SK-N-SH (cell line): ENCODE measurements around the gene AP1S1. TPM values are rescaled to one million over a fixed set of nuclear protein-coding genes. Genes with fewer than 3 reads are reported as not detected.
A peak's percentile ranks its signal among the peaks of the same experiment; 100 is the strongest.

Experiments used
- CTCF ChIA-PET: fragments of 300-600, 350-600 bp; formaldehyde crosslinking; extraction: SDS; loops from one replicate; lab custom pipeline; 2021; lab: Yijun Ruan, JAX
- POLR2A ChIA-PET: fragments of 350-600 bp; sonication (Branson Sonifier 250); formaldehyde crosslinking; extraction: SDS; loops from one replicate; lab custom pipeline; 2020; ENCODE audit warnings: antibody characterized with exemption, inconsistent platforms; lab: Yijun Ruan, JAX
- DNase-seq: peaks from one replicate; pipeline ENCODE4 v3.0.0; 2012
- H2AFZ ChIP-seq: fragments of 200-600 bp; sonication (generic); 2 replicates; pipeline ENCODE4 v1.8.1; 2016; ENCODE audit warnings: antibody characterized with exemption, mild to moderate bottlenecking, low read depth
- H3F3A ChIP-seq: fragments of 200-600 bp; sonication (generic); replicated peaks from 2 replicates; pipeline ENCODE3; 2016; ENCODE audit warnings: antibody characterized with exemption, mild to moderate bottlenecking; ENCODE audit not compliant: insufficient read depth
- H3K27ac ChIP-seq, 2 experiments: fragments of 200-500 bp in 1 of 2; fragments of 200-600 bp in 1 of 2; sonication (Bioruptor generic) in 1 of 2; sonication (generic), shearing (Covaris generic) in 1 of 2; 2 replicates each; pipeline versions ENCODE4 v1.5.1 to v1.6.1; 2014 to 2016; ENCODE audit warnings: low read depth in 2 of 2, inconsistent platforms in 1 of 2, low read length in 1 of 2, mild to moderate bottlenecking in 1 of 2, mixed read lengths in 1 of 2
- H3K27me3 ChIP-seq: fragments of 200-600 bp; sonication (generic), shearing (Covaris generic); 2 replicates; pipeline ENCODE4 v1.6.1; 2016; ENCODE audit warnings: mixed run types; ENCODE audit not compliant: insufficient read depth
- H3K36me3 ChIP-seq, 2 experiments: fragments of 200-500 bp in 1 of 2; fragments of 200-600 bp in 1 of 2; sonication (Bioruptor generic) in 1 of 2; sonication (generic) in 1 of 2; replicated peaks in 1 of 2; 2 replicates each; pipeline versions ENCODE3 to v1.5.1; 2014 to 2016; ENCODE audit warnings: low read length in 1 of 2, mild to moderate bottlenecking in 1 of 2; ENCODE audit not compliant: insufficient read depth in 2 of 2, control insufficient read depth in 1 of 2
- H3K4me1 ChIP-seq, 2 experiments: fragments of 200-500 bp in 1 of 2; fragments of 200-600 bp in 1 of 2; sonication (Bioruptor generic) in 1 of 2; sonication (generic), shearing (Covaris generic) in 1 of 2; 2 replicates each; pipeline versions ENCODE4 v1.5.1 to v1.6.1; 2014 to 2016; ENCODE audit warnings: low read depth in 1 of 2, low read length in 1 of 2, mixed run types in 1 of 2; ENCODE audit not compliant: insufficient read depth in 2 of 2, control insufficient read depth in 1 of 2
- H3K4me2 ChIP-seq: fragments of 200-600 bp; sonication (generic), shearing (Covaris generic); 2 replicates; pipeline ENCODE4 v1.6.1; 2017; ENCODE audit warnings: mixed run types
- H3K4me3 ChIP-seq, 2 experiments: fragments of 200-500 bp in 1 of 2; fragments of 200-600 bp in 1 of 2; sonication (Bioruptor generic) in 1 of 2; sonication (generic), shearing (Covaris generic) in 1 of 2; 2 replicates each; pipeline versions ENCODE4 v1.5.1 to v1.8.1; 2014 to 2016; ENCODE audit warnings: low read depth in 2 of 2, inconsistent platforms in 1 of 2, low read length in 1 of 2, mild to moderate bottlenecking in 1 of 2, mixed read lengths in 1 of 2, moderate library complexity in 1 of 2
- H3K79me2 ChIP-seq: fragments of 200-600 bp; sonication (generic); 2 replicates; pipeline ENCODE4 v1.8.1; 2017; ENCODE audit warnings: mild to moderate bottlenecking; ENCODE audit not compliant: insufficient read depth
- H3K9ac ChIP-seq: fragments of 200-600 bp; sonication (generic); 2 replicates; pipeline ENCODE4 v1.6.1; 2017; ENCODE audit warnings: mixed run types
- H3K9me2 ChIP-seq: fragments of 200-600 bp; sonication (generic); 2 replicates; pipeline ENCODE4 v1.6.1; 2017; ENCODE audit warnings: mixed run types
- H3K9me3 ChIP-seq: fragments of 200-600 bp; sonication (generic); 2 replicates; pipeline ENCODE4 v1.6.1; 2017; ENCODE audit warnings: mixed run types, mild to moderate bottlenecking, moderate library complexity
- H4K20me1 ChIP-seq: fragments of 200-600 bp; sonication (generic); 2 replicates; pipeline ENCODE4 v1.6.1; 2017; ENCODE audit warnings: mild to moderate bottlenecking, mixed run types; ENCODE audit not compliant: insufficient read depth
- CHD2 ChIP-seq: fragments of 150-350 bp; IDR thresholded peaks from 2 replicates; pipeline ENCODE4 v1.6.1; 2018; ENCODE audit warnings: low read length; ENCODE audit not compliant: partially characterized antibody
- ELF1 ChIP-seq: IDR thresholded peaks from 2 replicates; pipeline ENCODE4 v1.4.0; 2012
- GABPA ChIP-seq: IDR thresholded peaks from 2 replicates; pipeline ENCODE4 v1.4.0; 2012; ENCODE audit warnings: low read depth, mild to moderate bottlenecking
- JUND ChIP-seq: IDR thresholded peaks from 2 replicates; pipeline ENCODE4 v1.4.0; 2012
- MEF2A ChIP-seq: IDR thresholded peaks from 2 replicates; pipeline ENCODE4 v1.4.0; 2012; ENCODE audit warnings: low read depth, borderline replicate concordance
- MXI1 ChIP-seq: IDR thresholded peaks from 2 replicates; pipeline ENCODE4 v1.6.1; 2012; ENCODE audit warnings: mild to moderate bottlenecking, low read depth, low read length, improper control_type of control experiment
- POLR2AphosphoS5 ChIP-seq: IDR thresholded peaks from 2 replicates; pipeline ENCODE4 v1.6.1; 2012; ENCODE audit warnings: low read depth, low read length
- RXRA ChIP-seq: IDR thresholded peaks from 2 replicates; pipeline ENCODE4 v1.4.0; 2012; ENCODE audit warnings: low read depth, mild to moderate bottlenecking, borderline replicate concordance
- USF1 ChIP-seq: IDR thresholded peaks from 2 replicates; pipeline ENCODE4 v1.4.0; 2012; ENCODE audit warnings: low read depth, borderline replicate concordance
- YY1 ChIP-seq: IDR thresholded peaks from 2 replicates; pipeline ENCODE4 v1.4.0; 2012; ENCODE audit warnings: low read depth, mild to moderate bottlenecking
- ZBTB33 ChIP-seq: IDR thresholded peaks from 2 replicates; pipeline ENCODE4 v1.4.0; 2012; ENCODE audit warnings: low read depth, borderline replicate concordance
- WGBS: methylation state at CpG from one replicate; pipeline ENCODE4 v1.1.6; 2017; ENCODE audit warnings: low lambda C conversion rate; 5-methylcytosine and 5-hydroxymethylcytosine counted together
- polyA plus RNA-seq, 3 experiments: library from polyadenylated mRNA; depleted of rRNA; stranded (reverse); fragments of >200 nt; gene quantifications; 2 replicates each; pipeline ENCODE4 v1.2.3, GENCODE V29; 2012
- TF ChIP-seq, protein P1 (sequence below): IDR thresholded peaks from 2 replicates; pipeline ENCODE4; 2012
- TF ChIP-seq, protein P2 (sequence below): fragments of 200-600 bp; sonication (generic); IDR thresholded peaks from 2 replicates; pipeline ENCODE4 v1.6.1; 2017; ENCODE audit warnings: antibody characterized with exemption, mild to moderate bottlenecking, moderate library complexity
- TF ChIP-seq, protein P3 (sequence below): IDR thresholded peaks from 2 replicates; pipeline ENCODE4 v1.6.1; 2012; ENCODE audit warnings: mild to moderate bottlenecking, low read depth, low read length, moderate library complexity
- TF ChIP-seq, protein P4 (sequence below): fragments of 150-350 bp; IDR thresholded peaks from 2 replicates; pipeline ENCODE4 v1.6.1; 2017; ENCODE audit warnings: antibody characterized with exemption, low read length, low read depth, borderline replicate concordance

Gene AP1S1
- polyA plus RNA-seq, 1 of the 3 experiments (the other 2 are of a cell fraction): 616 TPM

DNA sequence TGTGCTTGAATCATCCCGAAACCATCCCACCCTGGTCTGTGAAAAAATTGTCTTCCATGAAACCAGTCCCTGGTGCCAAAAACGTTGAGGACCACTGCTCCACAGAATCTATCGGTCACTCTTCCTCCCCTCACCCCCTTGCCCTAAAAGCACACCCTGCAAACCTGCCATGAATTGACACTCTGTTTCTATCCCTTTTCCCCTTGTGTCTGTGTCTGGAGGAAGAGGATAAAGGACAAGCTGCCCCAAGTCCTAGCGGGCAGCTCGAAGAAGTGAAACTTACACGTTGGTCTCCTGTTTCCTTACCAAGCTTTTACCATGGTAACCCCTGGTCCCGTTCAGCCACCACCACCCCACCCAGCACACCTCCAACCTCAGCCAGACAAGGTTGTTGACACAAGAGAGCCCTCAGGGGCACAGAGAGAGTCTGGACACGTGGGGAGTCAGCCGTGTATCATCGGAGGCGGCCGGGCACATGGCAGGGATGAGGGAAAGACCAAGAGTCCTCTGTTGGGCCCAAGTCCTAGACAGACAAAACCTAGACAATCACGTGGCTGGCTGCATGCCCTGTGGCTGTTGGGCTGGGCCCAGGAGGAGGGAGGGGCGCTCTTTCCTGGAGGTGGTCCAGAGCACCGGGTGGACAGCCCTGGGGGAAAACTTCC lies 28.2 kb upstream of the AP1S1 start (continued):
- TF ChIP-seq, protein P1, sequence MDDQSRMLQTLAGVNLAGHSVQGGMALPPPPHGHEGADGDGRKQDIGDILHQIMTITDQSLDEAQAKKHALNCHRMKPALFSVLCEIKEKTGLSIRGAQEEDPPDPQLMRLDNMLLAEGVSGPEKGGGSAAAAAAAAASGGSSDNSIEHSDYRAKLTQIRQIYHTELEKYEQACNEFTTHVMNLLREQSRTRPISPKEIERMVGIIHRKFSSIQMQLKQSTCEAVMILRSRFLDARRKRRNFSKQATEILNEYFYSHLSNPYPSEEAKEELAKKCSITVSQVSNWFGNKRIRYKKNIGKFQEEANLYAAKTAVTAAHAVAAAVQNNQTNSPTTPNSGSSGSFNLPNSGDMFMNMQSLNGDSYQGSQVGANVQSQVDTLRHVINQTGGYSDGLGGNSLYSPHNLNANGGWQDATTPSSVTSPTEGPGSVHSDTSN: no peak
- TF ChIP-seq USF1 (peak; percentile 86), ZBTB33 (no peak)

GRCh38 chr7:101126651-101127459 lies 27.4 kb upstream of the AP1S1 start, which contains the start of gene SERPINE1:
TSS of gene SERPINE1 (plus strand) at chr7:101127104. CDS start at chr7:101128394, 1,290 bp downstream.
- Histone ChIP-seq H3F3A (peaks cover 84% of the 10 kb centered on the region), H3K9me3 (no peaks in the 10 kb centered on the region), H4K20me1 (peaks cover 48% of the 10 kb centered on the region), H3K27me3 (no peaks in the 10 kb centered on the region), H3K9ac (peak within 1 kb of the TSS; percentile 95), H3K9me2 (no peaks in the 10 kb centered on the region), H3K4me1 (peaks cover 14 to 39% of the 10 kb centered on the region in 2 experiments; a peak in 3 of 4 replicates), H3K36me3 (peaks cover 4 to 47% of the 10 kb centered on the region in 2 experiments), H3K4me3 (peak within 1 kb of the TSS; percentile 46 to 85; a peak in 3 of 4 replicates), H3K27ac (peak within 1 kb of the TSS; percentile 61 to 98), H3K4me2 (peak within 1 kb of the TSS; percentile 96), H3K79me2 (peaks cover 82% of the 10 kb centered on the region), H2AFZ (peak within 1 kb of the TSS; percentile 5; the same call in 1 of the 2 replicates)
- CTCF ChIA-PET: interaction anchor here (1.5 to 4.0 kb wide), 7 partner anchors 11 to 115 kb away, joined by 3 to 34 read pairs (median 10); no protein-coding TSS in a partner anchor
- peak; percentile 83 for DNase-seq
- 5% methylated on average over 22 of the region's 22 CpGs for WGBS
- POLR2A ChIA-PET: interaction anchor here (0.7 kb wide), 1 partner anchor 434 kb away, joined by 3 read pairs; no protein-coding TSS in a partner anchor
- TF ChIP-seq YY1 (peak; percentile 59; the same call in 1 of the 2 replicates), GABPA (peak; percentile 52), JUND (peak; percentile 62; the same call in 1 of the 2 replicates), MEF2A (no peak; the same call in 1 of the 2 replicates), USF1 (no peak), ELF1 (0 out of 2 replicates have a peak, but pooled peaks have one; percentile 56), RXRA (peak; percentile 82), MXI1 (no peak), CHD2 (peak; percentile 44), POLR2AphosphoS5 (peak; percentile 100)
- TF ChIP-seq, protein P2, sequence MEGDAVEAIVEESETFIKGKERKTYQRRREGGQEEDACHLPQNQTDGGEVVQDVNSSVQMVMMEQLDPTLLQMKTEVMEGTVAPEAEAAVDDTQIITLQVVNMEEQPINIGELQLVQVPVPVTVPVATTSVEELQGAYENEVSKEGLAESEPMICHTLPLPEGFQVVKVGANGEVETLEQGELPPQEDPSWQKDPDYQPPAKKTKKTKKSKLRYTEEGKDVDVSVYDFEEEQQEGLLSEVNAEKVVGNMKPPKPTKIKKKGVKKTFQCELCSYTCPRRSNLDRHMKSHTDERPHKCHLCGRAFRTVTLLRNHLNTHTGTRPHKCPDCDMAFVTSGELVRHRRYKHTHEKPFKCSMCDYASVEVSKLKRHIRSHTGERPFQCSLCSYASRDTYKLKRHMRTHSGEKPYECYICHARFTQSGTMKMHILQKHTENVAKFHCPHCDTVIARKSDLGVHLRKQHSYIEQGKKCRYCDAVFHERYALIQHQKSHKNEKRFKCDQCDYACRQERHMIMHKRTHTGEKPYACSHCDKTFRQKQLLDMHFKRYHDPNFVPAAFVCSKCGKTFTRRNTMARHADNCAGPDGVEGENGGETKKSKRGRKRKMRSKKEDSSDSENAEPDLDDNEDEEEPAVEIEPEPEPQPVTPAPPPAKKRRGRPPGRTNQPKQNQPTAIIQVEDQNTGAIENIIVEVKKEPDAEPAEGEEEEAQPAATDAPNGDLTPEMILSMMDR: peak; percentile 60
- TF ChIP-seq, protein P3, sequence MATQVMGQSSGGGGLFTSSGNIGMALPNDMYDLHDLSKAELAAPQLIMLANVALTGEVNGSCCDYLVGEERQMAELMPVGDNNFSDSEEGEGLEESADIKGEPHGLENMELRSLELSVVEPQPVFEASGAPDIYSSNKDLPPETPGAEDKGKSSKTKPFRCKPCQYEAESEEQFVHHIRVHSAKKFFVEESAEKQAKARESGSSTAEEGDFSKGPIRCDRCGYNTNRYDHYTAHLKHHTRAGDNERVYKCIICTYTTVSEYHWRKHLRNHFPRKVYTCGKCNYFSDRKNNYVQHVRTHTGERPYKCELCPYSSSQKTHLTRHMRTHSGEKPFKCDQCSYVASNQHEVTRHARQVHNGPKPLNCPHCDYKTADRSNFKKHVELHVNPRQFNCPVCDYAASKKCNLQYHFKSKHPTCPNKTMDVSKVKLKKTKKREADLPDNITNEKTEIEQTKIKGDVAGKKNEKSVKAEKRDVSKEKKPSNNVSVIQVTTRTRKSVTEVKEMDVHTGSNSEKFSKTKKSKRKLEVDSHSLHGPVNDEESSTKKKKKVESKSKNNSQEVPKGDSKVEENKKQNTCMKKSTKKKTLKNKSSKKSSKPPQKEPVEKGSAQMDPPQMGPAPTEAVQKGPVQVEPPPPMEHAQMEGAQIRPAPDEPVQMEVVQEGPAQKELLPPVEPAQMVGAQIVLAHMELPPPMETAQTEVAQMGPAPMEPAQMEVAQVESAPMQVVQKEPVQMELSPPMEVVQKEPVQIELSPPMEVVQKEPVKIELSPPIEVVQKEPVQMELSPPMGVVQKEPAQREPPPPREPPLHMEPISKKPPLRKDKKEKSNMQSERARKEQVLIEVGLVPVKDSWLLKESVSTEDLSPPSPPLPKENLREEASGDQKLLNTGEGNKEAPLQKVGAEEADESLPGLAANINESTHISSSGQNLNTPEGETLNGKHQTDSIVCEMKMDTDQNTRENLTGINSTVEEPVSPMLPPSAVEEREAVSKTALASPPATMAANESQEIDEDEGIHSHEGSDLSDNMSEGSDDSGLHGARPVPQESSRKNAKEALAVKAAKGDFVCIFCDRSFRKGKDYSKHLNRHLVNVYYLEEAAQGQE: peak; percentile 77; the same call in 1 of the 2 replicates
- TF ChIP-seq, protein P4, sequence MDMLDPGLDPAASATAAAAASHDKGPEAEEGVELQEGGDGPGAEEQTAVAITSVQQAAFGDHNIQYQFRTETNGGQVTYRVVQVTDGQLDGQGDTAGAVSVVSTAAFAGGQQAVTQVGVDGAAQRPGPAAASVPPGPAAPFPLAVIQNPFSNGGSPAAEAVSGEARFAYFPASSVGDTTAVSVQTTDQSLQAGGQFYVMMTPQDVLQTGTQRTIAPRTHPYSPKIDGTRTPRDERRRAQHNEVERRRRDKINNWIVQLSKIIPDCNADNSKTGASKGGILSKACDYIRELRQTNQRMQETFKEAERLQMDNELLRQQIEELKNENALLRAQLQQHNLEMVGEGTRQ: 0 out of 2 replicates have a peak, but pooled peaks have one; percentile 19
